Liver (tissue), 9 donors: ENCODE measurements around the gene CEL. TPM values are rescaled to one million over a fixed set of nuclear protein-coding genes. Genes with fewer than 3 reads are reported as not detected.

Experiments
- DNase-seq: peaks from one replicate; pipeline ENCODE4 v3.0.0-alpha.2; 2017; ENCODE audit warnings: low spot score
- H3K27ac ChIP-seq, 2 donors: one replicate each; pipeline ENCODE4 v1.7.0; 2013; ENCODE audit warnings: inconsistent platforms in 2 of 2, low read length in 2 of 2, control low read depth in 1 of 2, low read depth in 1 of 2, mild to moderate bottlenecking in 1 of 2
- H3K27me3 ChIP-seq, 4 donors: one replicate each; pipeline versions ENCODE4 v1.6.1 to v1.7.0; 2013; ENCODE audit warnings: low read length in 3 of 4, inconsistent platforms in 1 of 4, mild to moderate bottlenecking in 1 of 4, moderate library complexity in 1 of 4; ENCODE audit not compliant: control insufficient read depth in 4 of 4, insufficient read depth in 4 of 4
- H3K36me3 ChIP-seq, 4 donors: one replicate each; pipeline versions ENCODE4 v1.6.1 to v1.7.0; 2013; ENCODE audit warnings: low read length in 3 of 4, mild to moderate bottlenecking in 3 of 4, low read depth in 1 of 4, moderate library complexity in 1 of 4; ENCODE audit not compliant: control insufficient read depth in 4 of 4, insufficient read depth in 3 of 4
- H3K4me1 ChIP-seq, 4 donors: one replicate each; pipeline versions ENCODE4 v1.6.1 to v1.7.0; 2013; ENCODE audit warnings: low read length in 3 of 4, mild to moderate bottlenecking in 3 of 4, moderate library complexity in 1 of 4; ENCODE audit not compliant: control insufficient read depth in 4 of 4, insufficient read depth in 4 of 4
- H3K4me3 ChIP-seq, 3 donors: one replicate each; pipeline versions ENCODE4 v1.6.1 to v1.7.0; 2013; ENCODE audit warnings: low read length in 3 of 3, control low read depth in 1 of 3, low read depth in 1 of 3, mild to moderate bottlenecking in 1 of 3
- H3K9ac ChIP-seq, 2 donors: one replicate each; pipeline ENCODE4 v1.7.0; 2013; ENCODE audit warnings: low read length in 2 of 2, mild to moderate bottlenecking in 2 of 2, moderate library complexity in 2 of 2, control low read depth in 1 of 2, low read depth in 1 of 2
- H3K9me3 ChIP-seq, 4 donors: one replicate each; pipeline versions ENCODE4 v1.6.1 to v1.7.0; 2013; ENCODE audit warnings: low read length in 3 of 4; ENCODE audit not compliant: control insufficient read depth in 4 of 4
- ATF3 ChIP-seq: IDR thresholded peaks from 2 replicates; pipeline ENCODE4 v1.6.1; 2016; ENCODE audit warnings: antibody characterized with exemption
- CTCF ChIP-seq: fragments of 150-350 bp; IDR thresholded peaks from 2 replicates; pipeline ENCODE4 v1.5.1; 2017; ENCODE audit warnings: improper control_type of control experiment, low read depth, low read length; ENCODE audit not compliant: missing input control
- EGR1 ChIP-seq, 2 donors: IDR thresholded peaks; 2 replicates each; pipeline ENCODE4 v1.6.1; 2016 to 2018; ENCODE audit warnings: antibody characterized with exemption in 2 of 2, low read depth in 2 of 2
- FOXA1 ChIP-seq: IDR thresholded peaks from 2 replicates; pipeline ENCODE4 v1.6.1; 2016; ENCODE audit warnings: antibody characterized with exemption
- FOXA2 ChIP-seq: IDR thresholded peaks from 2 replicates; pipeline ENCODE4 v1.6.1; 2016; ENCODE audit warnings: antibody characterized with exemption
- GABPA ChIP-seq, 2 donors: IDR thresholded peaks in 1 of 2; conservative IDR thresholded peaks in 1 of 2; 2 replicates each; pipeline ENCODE4 v1.6.1; 2016; ENCODE audit warnings: antibody characterized with exemption in 2 of 2, mild to moderate bottlenecking in 1 of 2, moderate library complexity in 1 of 2
- HNF4A ChIP-seq, 2 donors: conservative IDR thresholded peaks; 2 replicates each; pipeline ENCODE4 v1.6.1; 2016; ENCODE audit warnings: antibody characterized with exemption in 2 of 2, mild to moderate bottlenecking in 2 of 2
- HNF4G ChIP-seq: IDR thresholded peaks from 2 replicates; pipeline ENCODE4 v1.6.1; 2016; ENCODE audit warnings: antibody characterized with exemption
- JUND ChIP-seq, 2 donors: IDR thresholded peaks; 2 replicates each; pipeline ENCODE4 v1.6.1; 2016; ENCODE audit warnings: antibody characterized with exemption in 2 of 2
- MAX ChIP-seq: IDR thresholded peaks from 2 replicates; pipeline ENCODE4 v1.6.1; 2016; ENCODE audit warnings: antibody characterized with exemption
- NR2F2 ChIP-seq: IDR thresholded peaks from 2 replicates; pipeline ENCODE4 v1.6.1; 2016; ENCODE audit warnings: antibody characterized with exemption
- RAD21 ChIP-seq, 2 donors: IDR thresholded peaks; 2 replicates each; pipeline ENCODE4 v1.6.1; 2016; ENCODE audit warnings: antibody characterized with exemption in 2 of 2, mild to moderate bottlenecking in 2 of 2
- REST ChIP-seq: IDR thresholded peaks from 2 replicates; pipeline ENCODE4 v1.6.1; 2016; ENCODE audit warnings: antibody characterized with exemption, mild to moderate bottlenecking
- RXRA ChIP-seq, 2 donors: IDR thresholded peaks; 2 replicates each; pipeline ENCODE4 v1.6.1; 2017 to 2018; ENCODE audit warnings: antibody characterized with exemption in 2 of 2, mild to moderate bottlenecking in 1 of 2
- SP1 ChIP-seq: IDR thresholded peaks from 2 replicates; pipeline ENCODE4 v1.6.1; 2018; ENCODE audit warnings: antibody characterized with exemption, mild to moderate bottlenecking
- TAF1 ChIP-seq: conservative IDR thresholded peaks from 2 replicates; pipeline ENCODE4 v1.6.1; 2016; ENCODE audit warnings: antibody characterized with exemption, mild to moderate bottlenecking
- YY1 ChIP-seq: IDR thresholded peaks from 2 replicates; pipeline ENCODE4 v1.6.1; 2016; ENCODE audit warnings: antibody characterized with exemption, mild to moderate bottlenecking
- ZBTB33 ChIP-seq: IDR thresholded peaks from 2 replicates; pipeline ENCODE4 v1.6.1; 2016; ENCODE audit warnings: antibody characterized with exemption
- WGBS: extraction: QIAGEN DNeasy Blood & Tissue Kit; methylation state at CpG from one replicate; pipeline ENCODE4 v1.1.7; 2013; 5-methylcytosine and 5-hydroxymethylcytosine counted together
- polyA plus RNA-seq, 2 donors: library from polyadenylated mRNA; stranded (reverse) in 1 of 2; unstranded in 1 of 2; fragments of 200-250 nt in 1 of 2; fragments of >200 nt in 1 of 2; fragmentation: Nextera tagmentation in 1 of 2; extraction: Ambion mirVana in 1 of 2; gene quantifications; one replicate each; pipeline versions ENCODE4 v1.2.1 to v1.2.3, GENCODE V29; 2013 to 2015
- total RNA-seq, 2 donors: library from RNA; depleted of rRNA; stranded (reverse); fragments of >200 nt; gene quantifications; one replicate each; pipeline ENCODE4 v1.2.3, GENCODE V29; 2014
- donor health status: healthy.
- donor health status: healthy.
- donor health status: healthy.
- donor health status: healthy.
- donor health status: healthy.

CEL gene
- total and polyA plus RNA-seq, 4 donors, result 0.08 to 0.25 (median 0.09) TPM; not detected in 1

GRCh38 chr9:133118179-133118520, 56.4 kb downstream of the CEL start:
- no peak overlapping the region for H3K9ac ChIP-seq
- H3K4me1 ChIP-seq, result peaks cover 24 to 82% (median 72%) of the 10 kb centered on the region in 4 donors
- TF ChIP-seq SP1 (no peak), HNF4G (no peak), ATF3 (no peak), MAX (no peak), GABPA (IDR thresholded peaks at IDR 0.05 in 1 of 2, conservative IDR thresholded peaks at IDR 0.05 in 1 of 2) (no peak), JUND (IDR thresholded peaks at IDR 0.05) (no peak), EGR1 (IDR thresholded peaks at IDR 0.05; ENCODE audit: low read depth in 2 of 2) (no peak), CTCF (no peak), REST (no peak), RXRA (IDR thresholded peaks at IDR 0.05) (no peak), FOXA1 (no peak), NR2F2 (no peak), ZBTB33 (no peak), HNF4A (conservative IDR thresholded peaks at IDR 0.05) (no peak), YY1 (no peak), FOXA2 (no peak), RAD21 (IDR thresholded peaks at IDR 0.05) (no peak), TAF1 (no peak)
- 94% methylated on average over 3 of the region's 3 CpGs for WGBS
- H3K27ac ChIP-seq, result peak overlapping the region in 1 of 2 donors; percentile 69
- H3K9me3 ChIP-seq, result no peaks in the 10 kb centered on the region
- no peaks in the 10 kb centered on the region for H3K36me3 ChIP-seq
- H3K4me3 ChIP-seq, result no peak overlapping the region
- H3K27me3 ChIP-seq, result no peaks in the 10 kb centered on the region
- DNase-seq, result no peak
